Fibroblast of villous mesenchyme (primary cell): ENCODE results near the gene NENF. TPM values are rescaled to one million over a fixed set of nuclear protein-coding genes. Genes with fewer than 3 reads are reported as not detected.

Source experiments
- DNase-seq: peaks from one replicate; pipeline ENCODE4 v3.0.0-alpha.2; 2010; ENCODE audit warnings: low read depth
- H3K4me3 ChIP-seq: 2 replicates; pipeline ENCODE4 v1.5.1; 2011; ENCODE audit warnings: low read depth, mild to moderate bottlenecking, low read length
- total RNA-seq: library from RNA; depleted of rRNA; stranded (reverse); fragments of >200 nt; gene quantifications from 2 replicates; pipeline ENCODE4 v1.2.3, GENCODE V29; 2012
- TF ChIP-seq, protein P1 (sequence below): IDR thresholded peaks from 2 replicates; pipeline ENCODE4 v1.5.1; 2012; ENCODE audit warnings: low read depth, mild to moderate bottlenecking, low read length; ENCODE audit not compliant: insufficient read depth

Gene NENF
- total RNA-seq, 1 donor = 26.8 TPM

- peak within 1 kb of the TSS; percentile 95 for H3K4me3 ChIP-seq
- TF ChIP-seq, protein P1, sequence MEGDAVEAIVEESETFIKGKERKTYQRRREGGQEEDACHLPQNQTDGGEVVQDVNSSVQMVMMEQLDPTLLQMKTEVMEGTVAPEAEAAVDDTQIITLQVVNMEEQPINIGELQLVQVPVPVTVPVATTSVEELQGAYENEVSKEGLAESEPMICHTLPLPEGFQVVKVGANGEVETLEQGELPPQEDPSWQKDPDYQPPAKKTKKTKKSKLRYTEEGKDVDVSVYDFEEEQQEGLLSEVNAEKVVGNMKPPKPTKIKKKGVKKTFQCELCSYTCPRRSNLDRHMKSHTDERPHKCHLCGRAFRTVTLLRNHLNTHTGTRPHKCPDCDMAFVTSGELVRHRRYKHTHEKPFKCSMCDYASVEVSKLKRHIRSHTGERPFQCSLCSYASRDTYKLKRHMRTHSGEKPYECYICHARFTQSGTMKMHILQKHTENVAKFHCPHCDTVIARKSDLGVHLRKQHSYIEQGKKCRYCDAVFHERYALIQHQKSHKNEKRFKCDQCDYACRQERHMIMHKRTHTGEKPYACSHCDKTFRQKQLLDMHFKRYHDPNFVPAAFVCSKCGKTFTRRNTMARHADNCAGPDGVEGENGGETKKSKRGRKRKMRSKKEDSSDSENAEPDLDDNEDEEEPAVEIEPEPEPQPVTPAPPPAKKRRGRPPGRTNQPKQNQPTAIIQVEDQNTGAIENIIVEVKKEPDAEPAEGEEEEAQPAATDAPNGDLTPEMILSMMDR = no peak
- peak; percentile 83 for DNase-seq
Observed at GRCh38 chr1:212414328-212415106, 18.2 kb upstream of the NENF start, which contains the start of gene PACC1. PACC1 (minus strand) TSS chr1:212414886; CDS start chr1:212414757, 129 bp downstream.

DNA sequence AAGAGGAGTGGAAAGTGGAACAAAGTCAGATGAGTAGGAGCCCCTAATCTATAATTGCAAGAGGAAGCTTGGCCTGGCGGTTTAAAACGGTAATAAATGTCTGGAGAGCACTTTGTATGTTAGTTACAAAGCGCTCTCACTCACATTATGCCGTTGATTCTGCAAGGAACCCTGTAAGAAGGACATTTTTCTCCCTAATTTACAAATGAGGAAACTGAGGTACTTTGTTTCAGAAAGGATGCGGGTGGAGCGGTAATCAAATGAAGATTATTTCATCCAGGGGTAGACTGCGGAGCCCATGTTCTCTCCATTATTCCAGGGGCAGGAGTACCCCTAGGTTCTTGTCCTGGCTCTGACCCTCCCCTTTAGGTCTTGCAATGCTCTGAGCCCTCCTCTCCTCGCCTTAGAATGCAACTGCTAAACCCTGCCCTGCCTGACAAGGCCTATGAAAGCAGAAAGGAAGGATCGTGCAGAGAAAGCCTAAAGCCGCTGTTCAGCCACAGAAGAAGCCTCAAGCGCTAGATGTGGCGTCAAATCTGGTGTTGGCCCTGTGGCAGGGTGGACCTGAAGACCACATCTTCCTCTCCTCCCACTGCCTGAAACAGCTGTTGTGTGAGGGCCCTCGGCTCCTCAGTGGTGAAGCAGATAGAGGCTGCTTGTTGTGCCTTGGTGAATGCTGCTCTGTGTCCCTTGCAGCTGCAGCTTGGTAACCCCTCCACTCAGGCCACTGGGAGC is 17.4 kb upstream of the NENF start:
- no peak for DNase-seq
- TF ChIP-seq, protein P1 = no peak
- H3K4me3 ChIP-seq = peak overlapping the region; percentile 95

DNA sequence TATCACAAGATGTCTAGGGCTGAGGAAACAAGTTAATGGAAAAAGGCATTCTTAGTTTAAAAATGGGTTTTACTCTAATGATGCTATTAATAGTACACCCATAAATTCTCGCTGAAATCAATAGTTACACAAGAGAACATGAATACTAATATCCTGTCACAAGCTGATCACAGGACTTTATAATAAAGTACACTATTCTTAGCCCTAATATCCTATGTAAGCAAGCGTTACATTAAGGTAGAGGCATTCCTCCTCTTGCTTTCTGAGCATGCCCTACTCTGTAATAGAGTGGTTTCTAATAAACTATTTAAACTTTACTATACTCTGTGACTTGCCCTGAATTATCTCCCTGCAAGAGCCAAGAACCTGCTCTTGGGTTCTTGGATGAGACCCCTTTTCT is 11.6 kb upstream of the NENF start:
- TF ChIP-seq, protein P1 = no peak
- DNase-seq = no peak
- no peak overlapping the region for H3K4me3 ChIP-seq

DNA sequence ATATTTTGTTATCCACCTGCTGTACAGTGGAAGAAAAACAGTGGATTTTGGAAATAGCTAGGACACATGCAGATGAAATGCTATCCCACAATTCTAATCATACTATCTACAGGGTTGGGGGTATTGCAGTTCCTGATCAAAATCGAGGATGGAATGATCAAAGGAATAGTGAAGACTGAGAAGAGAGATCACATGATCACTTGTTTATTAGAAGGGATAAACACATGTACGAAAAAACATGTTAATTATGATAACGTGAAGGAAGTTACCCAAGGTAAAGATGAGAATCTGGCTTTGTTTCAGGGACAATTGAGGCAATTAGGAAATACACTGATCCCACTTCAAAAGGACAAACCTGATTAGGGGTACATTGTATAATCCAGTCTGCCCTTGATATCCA is 8.8 kb upstream of the NENF start:
- DNase-seq = no peak
- no peak overlapping the region for H3K4me3 ChIP-seq
- TF ChIP-seq, protein P1 = no peak

GRCh38 chr1:212428496-212428895 is 4.2 kb upstream of the NENF start:
- TF ChIP-seq, protein P1 = no peak
- no peak overlapping the region for H3K4me3 ChIP-seq
- no peak for DNase-seq

DNA sequence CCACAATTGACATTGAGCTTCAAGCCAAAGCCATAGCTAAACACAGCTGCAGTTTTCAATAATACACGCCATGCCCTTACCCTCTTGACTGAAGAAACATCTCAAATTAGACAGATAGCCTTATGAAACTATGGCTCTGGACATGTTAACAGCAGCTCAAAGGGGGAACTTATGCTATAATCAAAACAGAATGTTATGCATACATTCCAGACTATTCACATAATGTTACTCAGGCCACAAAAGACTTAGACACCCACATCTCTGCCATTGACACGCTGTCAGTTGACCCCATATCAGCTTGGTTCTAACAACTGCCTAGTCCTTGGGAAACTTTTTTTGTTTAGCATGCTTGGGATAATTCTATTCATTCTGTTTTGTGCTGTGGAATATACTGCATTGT is 2.3 kb upstream of the NENF start:
- no peak overlapping the region for H3K4me3 ChIP-seq
- DNase-seq = no peak
- TF ChIP-seq, protein P1 = no peak
